ENCODE data around the gene TRPM2. TPM values are rescaled to one million over a fixed set of nuclear protein-coding genes. Genes with fewer than 3 reads are reported as not detected.
A peak's percentile ranks its signal among the peaks of the same experiment; 100 is the strongest.

TRPM2 gene
- 1 to 10 TPM in 5 of 10 donors, under 1 TPM in 5; 0.34 to 8.5 (median 0.89) TPM for total RNA-seq
- 1 to 10 TPM; 1.2 to 2.4 TPM for polyA plus RNA-seq
- long read RNA-seq, donor 1, partial matches to known transcripts: 2 of 2 reads
- long read RNA-seq, donor 1, other reads (novel, unspliced or antisense): 0 of 2 reads
- long read RNA-seq, donor 2, partial matches to known transcripts: 5 of 5 reads
- long read RNA-seq, donor 2, other reads (novel, unspliced or antisense): 0 of 5 reads
- long read RNA-seq, donor 3, partial matches to known transcripts: 0 of 1 reads
- long read RNA-seq, donor 3, other reads (novel, unspliced or antisense): 0 of 1 reads

- H3K36me3 ChIP-seq: peaks cover 0 to 11% (median 0%) of the 10 kb centered on the region in 9 donors
- DNase-seq (peak; percentile 64), ATAC-seq (peak; percentile 68 to 85 (median 76))
- 63 to 67% methylated on average over 21 of the region's 21 CpGs for WGBS, 2 donors
- H3K9me3 ChIP-seq: no peaks in the 10 kb centered on the region
- peak within 1 kb of the TSS in 8 of 10 donors; percentile 10 to 89 (median 38) for H3K27ac ChIP-seq
- peak within 1 kb of the TSS in 6 of 10 donors; percentile 10 to 61 (median 32) for H3K4me3 ChIP-seq
- intact Hi-C loops (cut with DNase I): loop anchor here in 1 of 10 donors (10.0 kb wide), 1 partner anchor 121 kb away; no protein-coding TSS in a partner anchor
- TF ChIP-seq, protein P1, sequence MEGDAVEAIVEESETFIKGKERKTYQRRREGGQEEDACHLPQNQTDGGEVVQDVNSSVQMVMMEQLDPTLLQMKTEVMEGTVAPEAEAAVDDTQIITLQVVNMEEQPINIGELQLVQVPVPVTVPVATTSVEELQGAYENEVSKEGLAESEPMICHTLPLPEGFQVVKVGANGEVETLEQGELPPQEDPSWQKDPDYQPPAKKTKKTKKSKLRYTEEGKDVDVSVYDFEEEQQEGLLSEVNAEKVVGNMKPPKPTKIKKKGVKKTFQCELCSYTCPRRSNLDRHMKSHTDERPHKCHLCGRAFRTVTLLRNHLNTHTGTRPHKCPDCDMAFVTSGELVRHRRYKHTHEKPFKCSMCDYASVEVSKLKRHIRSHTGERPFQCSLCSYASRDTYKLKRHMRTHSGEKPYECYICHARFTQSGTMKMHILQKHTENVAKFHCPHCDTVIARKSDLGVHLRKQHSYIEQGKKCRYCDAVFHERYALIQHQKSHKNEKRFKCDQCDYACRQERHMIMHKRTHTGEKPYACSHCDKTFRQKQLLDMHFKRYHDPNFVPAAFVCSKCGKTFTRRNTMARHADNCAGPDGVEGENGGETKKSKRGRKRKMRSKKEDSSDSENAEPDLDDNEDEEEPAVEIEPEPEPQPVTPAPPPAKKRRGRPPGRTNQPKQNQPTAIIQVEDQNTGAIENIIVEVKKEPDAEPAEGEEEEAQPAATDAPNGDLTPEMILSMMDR (IDR thresholded peaks at IDR 0.05): no peak
- peaks cover 12 to 51% (median 40%) of the 10 kb centered on the region in 7 donors for H3K27me3 ChIP-seq
- H3K4me1 ChIP-seq: peaks cover 0 to 71% (median 0%) of the 10 kb centered on the region in 9 donors
Observed at GRCh38 chr21:44353191-44353970, at the start of gene TRPM2. TSS of gene TRPM2 (plus strand) at chr21:44353621. CDS start at chr21:44353701, 80 bp downstream.

DNA sequence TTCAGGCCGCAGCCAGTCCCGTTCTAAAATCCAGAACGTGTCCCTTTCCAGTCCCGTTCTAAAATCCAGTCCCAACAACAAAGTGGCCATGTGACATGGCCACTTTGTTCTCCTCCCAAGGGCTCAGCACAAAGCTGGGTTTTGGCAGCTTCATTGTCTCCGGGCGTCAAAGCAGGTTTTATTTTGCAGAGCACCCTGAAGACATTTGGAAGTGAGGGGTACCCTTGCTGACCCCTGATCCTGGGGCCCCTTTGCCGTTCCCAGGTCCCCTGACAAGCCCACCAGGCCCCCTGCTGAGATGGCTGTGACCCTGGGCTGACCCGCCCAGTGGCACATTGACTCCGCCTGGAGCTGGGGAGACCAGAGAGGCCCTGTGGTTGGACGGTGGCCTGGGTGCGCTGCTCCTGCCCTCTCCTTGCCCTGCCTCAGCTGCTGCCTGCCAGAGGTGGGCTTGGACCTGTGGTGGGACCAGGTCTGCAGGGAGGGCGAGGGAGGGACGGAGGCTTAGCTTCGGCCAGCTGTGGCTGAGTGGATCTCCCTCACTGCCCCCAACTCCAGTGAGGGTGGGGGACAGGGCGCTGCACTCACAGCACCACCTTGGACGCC, 49.3 kb upstream of the TRPM2 start:
- WGBS, 2 donors: 67 to 72% methylated on average over 16 of the region's 16 CpGs
- intact Hi-C loops (cut with DNase I): loop anchor here in 3 of 10 donors (2.0 to 10.0 kb wide), 3 partner anchors 15 to 289 kb away; partner anchors contain the start of genes CFAP410 (in 2 of the 3) and TRAPPC10 (in 1 of the 3)
- TF ChIP-seq, protein P1 (IDR thresholded peaks at IDR 0.05): no peak

DNA sequence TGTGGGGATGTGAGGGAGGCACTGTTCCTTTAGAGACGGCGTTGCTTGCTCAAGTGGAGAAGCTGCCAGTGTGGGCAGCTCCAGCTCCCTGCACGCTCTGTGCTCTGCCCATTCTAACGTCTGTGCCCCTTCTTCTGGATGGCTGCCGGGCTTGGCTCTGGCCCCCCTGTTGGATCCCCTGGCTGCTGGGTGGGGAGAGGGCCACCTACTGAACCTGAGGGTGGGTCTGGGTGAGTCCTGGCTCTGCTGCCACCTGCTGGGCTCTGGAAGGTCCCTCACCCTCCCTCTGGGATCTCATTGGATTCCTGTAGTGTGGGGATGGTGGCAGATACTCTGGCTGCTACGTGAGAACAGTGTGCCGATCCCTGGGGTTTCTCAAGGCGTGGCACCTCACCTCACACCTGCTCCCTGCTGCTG, 48.5 kb upstream of the TRPM2 start:
- Histone ChIP-seq H3K4me1 (peaks cover 38 to 63% (median 48%) of the 10 kb centered on the region in 9 donors), H3K36me3 (peaks cover 0 to 39% (median 2%) of the 10 kb centered on the region in 9 donors), H3K4me3 (no peak overlapping the region), H3K9me3 (no peaks in the 10 kb centered on the region), H3K27ac (peak overlapping the region in 1 of 10 donors; percentile 25), H3K27me3 (no peaks in the 10 kb centered on the region)
- DNase-seq (no peak), ATAC-seq (peak in 5 of 8 donors; percentile 30 to 41 (median 36))
- WGBS, 2 donors: 56 to 57% methylated on average over 8 of the region's 8 CpGs
- intact Hi-C loops (cut with DNase I): loop anchor here in 3 of 10 donors (2.0 to 10.0 kb wide), 3 partner anchors 14 to 290 kb away; partner anchors contain the start of genes CFAP410 (in 2 of the 3) and TRAPPC10 (in 1 of the 3)
- TF ChIP-seq, protein P1 (IDR thresholded peaks at IDR 0.05): peak; percentile 22 to 68 (median 61)

More for the DNA sequence above, 49.3 kb upstream of the TRPM2 start:
- H3K4me1 ChIP-seq: peaks cover 38 to 69% (median 49%) of the 10 kb centered on the region in 9 donors
- peaks cover 0 to 31% (median 0%) of the 10 kb centered on the region in 9 donors for H3K36me3 ChIP-seq
- H3K27ac ChIP-seq: peak overlapping the region in 8 of 10 donors; percentile 9 to 56 (median 34)
- ATAC-seq (peak in 1 of 8 donors; percentile 23), DNase-seq (no peak)
- no peaks in the 10 kb centered on the region for H3K9me3 ChIP-seq
- no peak overlapping the region for H3K4me3 ChIP-seq
- H3K27me3 ChIP-seq: no peaks in the 10 kb centered on the region

All from heart right ventricle (tissue), 16 donors.